ENCODE data around the gene WDFY1. TPM values are rescaled to one million over a fixed set of nuclear protein-coding genes. Genes with fewer than 3 reads are reported as not detected.
A peak's percentile ranks its signal among the peaks of the same experiment; 100 is the strongest.

Gene WDFY1
- total RNA-seq, 4 donors from 2014 or later, result 12.0 to 25.7 (median 17.1) TPM

GRCh38 chr2:223937535-223937934 is 7.6 kb downstream of the WDFY1 start:
- H3K27ac ChIP-seq, result peak overlapping the region in 3 of 4 donors; percentile 0 to 72 (median 1)
- H3K9me3 ChIP-seq, result no peaks in the 10 kb centered on the region
- peaks cover 65 to 72% of the 10 kb centered on the region in 2 donors for H3K4me1 ChIP-seq
- no peaks in the 10 kb centered on the region for H3K36me3 ChIP-seq
- no peak for DNase-seq
- H3K4me3 ChIP-seq, result no peak overlapping the region
- in situ Hi-C loops (cut with MboI; ENCODE audit: low sequenced_read_pairs in 4 of 4) (no loop called here), intact Hi-C loops (cut with DNase I; ENCODE audit: low total_unique reads) (no loop called here)
- no peak for TF ChIP-seq CTCF (IDR thresholded peaks at IDR 0.05 in 4 of 5, conservative IDR thresholded peaks at IDR 0.05 in 1 of 5)
- TF ChIP-seq POLR2A (IDR thresholded peaks at IDR 0.05), result no peak
- ATAC-seq, result no peak
- H3K27me3 ChIP-seq, result no peaks in the 10 kb centered on the region

GRCh38 chr2:223936862-223937326 is 8.2 kb downstream of the WDFY1 start:
- ATAC-seq (no peak), DNase-seq (no peak)
- H3K27me3 ChIP-seq, result no peaks in the 10 kb centered on the region
- peaks cover 67 to 71% of the 10 kb centered on the region in 2 donors for H3K4me1 ChIP-seq
- H3K27ac ChIP-seq, result peak overlapping the region; percentile 19 to 80 (median 66)
- intact Hi-C loops (cut with DNase I; ENCODE audit: low total_unique reads) (no loop called here), in situ Hi-C loops (cut with MboI; ENCODE audit: low sequenced_read_pairs in 4 of 4) (no loop called here)
- no peak overlapping the region for H3K4me3 ChIP-seq
- no peaks in the 10 kb centered on the region for H3K9me3 ChIP-seq
- no peaks in the 10 kb centered on the region for H3K36me3 ChIP-seq
- no peak for TF ChIP-seq CTCF (IDR thresholded peaks at IDR 0.05 in 4 of 5, conservative IDR thresholded peaks at IDR 0.05 in 1 of 5)

GRCh38 chr2:223935459-223936125 is 9.5 kb downstream of the WDFY1 start:
- H3K36me3 ChIP-seq, result no peaks in the 10 kb centered on the region
- in situ Hi-C loops (cut with MboI; ENCODE audit: low sequenced_read_pairs in 4 of 4), result no loop called here
- TF ChIP-seq POLR2A (IDR thresholded peaks at IDR 0.05) (no peak), CTCF (IDR thresholded peaks at IDR 0.05 in 4 of 5, conservative IDR thresholded peaks at IDR 0.05 in 1 of 5) (no peak)
- no peaks in the 10 kb centered on the region for H3K9me3 ChIP-seq
- peak overlapping the region; percentile 23 to 80 (median 72) for H3K27ac ChIP-seq
- H3K4me1 ChIP-seq, result peaks cover 70 to 77% of the 10 kb centered on the region in 2 donors
- intact Hi-C loops (cut with DNase I; ENCODE audit: low total_unique reads), result no loop called here
- no peaks in the 10 kb centered on the region for H3K27me3 ChIP-seq
- no peak overlapping the region for H3K4me3 ChIP-seq
- ATAC-seq, result no peak
- no peak for DNase-seq

GRCh38 chr2:223934870-223935269 is 10.3 kb downstream of the WDFY1 start:
- Histone ChIP-seq H3K4me3 (peak overlapping the region in 1 of 4 donors; percentile 9), H3K27ac (peak overlapping the region; percentile 71 to 80 (median 75)), H3K4me1 (peaks cover 76 to 84% of the 10 kb centered on the region in 2 donors), H3K36me3 (no peaks in the 10 kb centered on the region), H3K27me3 (no peaks in the 10 kb centered on the region), H3K9me3 (no peaks in the 10 kb centered on the region)
- in situ Hi-C loops (cut with MboI; ENCODE audit: low sequenced_read_pairs in 4 of 4), result no loop called here
- TF ChIP-seq POLR2A (IDR thresholded peaks at IDR 0.05) (no peak), CTCF (IDR thresholded peaks at IDR 0.05 in 4 of 5, conservative IDR thresholded peaks at IDR 0.05 in 1 of 5) (no peak)
- ATAC-seq, result no peak
- intact Hi-C loops (cut with DNase I; ENCODE audit: low total_unique reads), result no loop called here
- no peak for DNase-seq
